ENCODE data around the gene RBM39.
"Not testable (repeated sequence)": the region's sequence is repeated elsewhere in the genome, so short reads cannot be mapped to it uniquely, and the experiment has no call there.

Gene RBM39

GRCh38 chr20:35699127-35699956 lies 42.7 kb downstream of the RBM39 start, which contains the start of the genes NFS1 and ROMO1:
Gene NFS1, minus strand, starts transcription at chr20:35699352. Its CDS starts 64 bp downstream, at chr20:35699288.
Gene ROMO1, plus strand, starts transcription at chr20:35699405. Its CDS starts 228 bp downstream, at chr20:35699633.
- Histone ChIP-seq H3K4me1 (ENCODE audit: control insufficient read depth, insufficient read depth, low read length) (no peaks in the 10 kb centered on the region), H3K4me3 (ENCODE audit: low read depth, low read length) (peak within 1 kb of the TSS; percentile 97), H3K9me3 (ENCODE audit: control insufficient read depth, insufficient read depth, low read length) (no peaks in the 10 kb centered on the region), H3K9ac (ENCODE audit: low read depth, low read length) (peak within 1 kb of the TSS; percentile 98), H3K27me3 (ENCODE audit: control insufficient read depth, insufficient read depth, low read length) (no peaks in the 10 kb centered on the region), H3K36me3 (ENCODE audit: control insufficient read depth, insufficient read depth, low read length) (peaks cover 6% of the 10 kb centered on the region)

GRCh38 chr20:35698298-35699126 lies 43.5 kb downstream of the RBM39 start:
- Histone ChIP-seq H3K9ac (ENCODE audit: low read depth, low read length) (peak overlapping the region; percentile 56), H3K9me3 (ENCODE audit: control insufficient read depth, insufficient read depth, low read length) (no peaks in the 10 kb centered on the region), H3K36me3 (ENCODE audit: control insufficient read depth, insufficient read depth, low read length) (peaks cover 6% of the 10 kb centered on the region), H3K27me3 (ENCODE audit: control insufficient read depth, insufficient read depth, low read length) (no peaks in the 10 kb centered on the region), H3K4me1 (ENCODE audit: control insufficient read depth, insufficient read depth, low read length) (no peaks in the 10 kb centered on the region), H3K4me3 (ENCODE audit: low read depth, low read length) (peak overlapping the region; percentile 97)

- no peaks in the 10 kb centered on the region for H3K27me3 ChIP-seq (ENCODE audit: control insufficient read depth, insufficient read depth, low read length)
- no peaks in the 10 kb centered on the region for H3K9me3 ChIP-seq (ENCODE audit: control insufficient read depth, insufficient read depth, low read length)
- peaks cover 6% of the 10 kb centered on the region for H3K36me3 ChIP-seq (ENCODE audit: control insufficient read depth, insufficient read depth, low read length)
- H3K4me3 ChIP-seq (ENCODE audit: low read depth, low read length): peak overlapping the region; percentile 97
- H3K9ac ChIP-seq (ENCODE audit: low read depth, low read length): no peak overlapping the region
- no peaks in the 10 kb centered on the region for H3K4me1 ChIP-seq (ENCODE audit: control insufficient read depth, insufficient read depth, low read length)
Observed at GRCh38 chr20:35697696-35698297, 44.3 kb downstream of the RBM39 start.

- Histone ChIP-seq H3K9me3 (ENCODE audit: control insufficient read depth, insufficient read depth, low read length) (no peaks in the 10 kb centered on the region), H3K27me3 (ENCODE audit: control insufficient read depth, insufficient read depth, low read length) (no peaks in the 10 kb centered on the region), H3K36me3 (ENCODE audit: control insufficient read depth, insufficient read depth, low read length) (peaks cover 8% of the 10 kb centered on the region), H3K9ac (ENCODE audit: low read depth, low read length) (no peak overlapping the region), H3K4me3 (ENCODE audit: low read depth, low read length) (no peak overlapping the region), H3K4me1 (ENCODE audit: control insufficient read depth, insufficient read depth, low read length) (no peaks in the 10 kb centered on the region)
Observed at GRCh38 chr20:35695978-35696377, 46.1 kb downstream of the RBM39 start.

- H3K36me3 ChIP-seq (ENCODE audit: control insufficient read depth, insufficient read depth, low read length): peaks cover 8% of the 10 kb centered on the region
- no peak overlapping the region for H3K9ac ChIP-seq (ENCODE audit: low read depth, low read length)
- no peaks in the 10 kb centered on the region for H3K4me1 ChIP-seq (ENCODE audit: control insufficient read depth, insufficient read depth, low read length)
- no peaks in the 10 kb centered on the region for H3K27me3 ChIP-seq (ENCODE audit: control insufficient read depth, insufficient read depth, low read length)
- no peak overlapping the region for H3K4me3 ChIP-seq (ENCODE audit: low read depth, low read length)
- H3K9me3 ChIP-seq (ENCODE audit: control insufficient read depth, insufficient read depth, low read length): no peaks in the 10 kb centered on the region
Observed at GRCh38 chr20:35695245-35695749, 46.8 kb downstream of the RBM39 start.

- H3K27me3 ChIP-seq (ENCODE audit: control insufficient read depth, insufficient read depth, low read length): no peaks in the 10 kb centered on the region
- peaks cover 8% of the 10 kb centered on the region for H3K36me3 ChIP-seq (ENCODE audit: control insufficient read depth, insufficient read depth, low read length)
- no peak overlapping the region for H3K9ac ChIP-seq (ENCODE audit: low read depth, low read length)
- no peaks in the 10 kb centered on the region for H3K4me1 ChIP-seq (ENCODE audit: control insufficient read depth, insufficient read depth, low read length)
- no peak overlapping the region for H3K4me3 ChIP-seq (ENCODE audit: low read depth, low read length)
- H3K9me3 ChIP-seq (ENCODE audit: control insufficient read depth, insufficient read depth, low read length): no peaks in the 10 kb centered on the region
Observed at GRCh38 chr20:35690265-35690664, 51.8 kb downstream of the RBM39 start.

GRCh38 chr20:35686872-35687271 lies 55.2 kb downstream of the RBM39 start:
- not testable (repeated sequence) for H3K4me1 ChIP-seq (ENCODE audit: control insufficient read depth, insufficient read depth, low read length); H3K9ac ChIP-seq (ENCODE audit: low read depth, low read length); H3K36me3 ChIP-seq (ENCODE audit: control insufficient read depth, insufficient read depth, low read length); H3K4me3 ChIP-seq (ENCODE audit: low read depth, low read length); H3K9me3 ChIP-seq (ENCODE audit: control insufficient read depth, insufficient read depth, low read length); H3K27me3 ChIP-seq (ENCODE audit: control insufficient read depth, insufficient read depth, low read length)

GRCh38 chr20:35685368-35685767 lies 56.7 kb downstream of the RBM39 start:
- H3K36me3 ChIP-seq (ENCODE audit: control insufficient read depth, insufficient read depth, low read length); H3K4me3 ChIP-seq (ENCODE audit: low read depth, low read length); H3K27me3 ChIP-seq (ENCODE audit: control insufficient read depth, insufficient read depth, low read length); H3K4me1 ChIP-seq (ENCODE audit: control insufficient read depth, insufficient read depth, low read length); H3K9ac ChIP-seq (ENCODE audit: low read depth, low read length); H3K9me3 ChIP-seq (ENCODE audit: control insufficient read depth, insufficient read depth, low read length): not testable (repeated sequence)

- Histone ChIP-seq H3K4me3 (ENCODE audit: low read depth, low read length) (no peak overlapping the region), H3K27me3 (ENCODE audit: control insufficient read depth, insufficient read depth, low read length) (no peaks in the 10 kb centered on the region), H3K4me1 (ENCODE audit: control insufficient read depth, insufficient read depth, low read length) (no peaks in the 10 kb centered on the region), H3K9me3 (ENCODE audit: control insufficient read depth, insufficient read depth, low read length) (no peaks in the 10 kb centered on the region), H3K9ac (ENCODE audit: low read depth, low read length) (no peak overlapping the region), H3K36me3 (ENCODE audit: control insufficient read depth, insufficient read depth, low read length) (no peaks in the 10 kb centered on the region)
Observed at GRCh38 chr20:35681960-35682359, 60.1 kb downstream of the RBM39 start.

- Histone ChIP-seq H3K9me3 (ENCODE audit: control insufficient read depth, insufficient read depth, low read length) (no peaks in the 10 kb centered on the region), H3K9ac (ENCODE audit: low read depth, low read length) (no peak overlapping the region), H3K36me3 (ENCODE audit: control insufficient read depth, insufficient read depth, low read length) (no peaks in the 10 kb centered on the region), H3K4me1 (ENCODE audit: control insufficient read depth, insufficient read depth, low read length) (no peaks in the 10 kb centered on the region), H3K27me3 (ENCODE audit: control insufficient read depth, insufficient read depth, low read length) (no peaks in the 10 kb centered on the region), H3K4me3 (ENCODE audit: low read depth, low read length) (no peak overlapping the region)
Observed at GRCh38 chr20:35680452-35681183, 61.4 kb downstream of the RBM39 start.

- Histone ChIP-seq H3K36me3 (ENCODE audit: control insufficient read depth, insufficient read depth, low read length) (peaks cover 5% of the 10 kb centered on the region), H3K9me3 (ENCODE audit: control insufficient read depth, insufficient read depth, low read length) (no peaks in the 10 kb centered on the region)
Observed at GRCh38 chr20:35674921-35675320, 67.1 kb downstream of the RBM39 start.

More at GRCh38 chr20:35674921-35675320, 67.1 kb downstream of the RBM39 start:
- no peak overlapping the region for H3K9ac ChIP-seq (ENCODE audit: low read depth, low read length)
- no peaks in the 10 kb centered on the region for H3K4me1 ChIP-seq (ENCODE audit: control insufficient read depth, insufficient read depth, low read length)
- no peak overlapping the region for H3K4me3 ChIP-seq (ENCODE audit: low read depth, low read length)
- H3K27me3 ChIP-seq (ENCODE audit: control insufficient read depth, insufficient read depth, low read length): no peaks in the 10 kb centered on the region
